Epithelial cell of esophagus (primary cell): ENCODE results near the gene EIF4E1B.
A peak's percentile ranks its signal among the peaks of the same experiment; 100 is the strongest.

Source experiments
- DNase-seq: peaks from one replicate; pipeline ENCODE4 v3.0.0; 2010; ENCODE audit warnings: low read depth
- H3K4me3 ChIP-seq: 2 replicates; pipeline ENCODE4 v1.5.1; 2011; ENCODE audit warnings: mild to moderate bottlenecking, low read length, control low read depth
- CTCF ChIP-seq: IDR thresholded peaks from 2 replicates; pipeline ENCODE4 v1.5.1; 2011; ENCODE audit warnings: low read depth, mild to moderate bottlenecking, low read length, control low read depth, inconsistent platforms; ENCODE audit not compliant: insufficient read depth; ENCODE audit errors: missing control alignments

The EIF4E1B gene

GRCh38 chr5:176646707-176647029, 16.2 kb downstream of the EIF4E1B start:
- no peak for DNase-seq
- TF ChIP-seq CTCF = no peak
- H3K4me3 ChIP-seq = peak overlapping the region; percentile 69

GRCh38 chr5:176647030-176647842, 16.8 kb downstream of the EIF4E1B start, which contains the start of gene TSPAN17:
Gene TSPAN17 (plus strand): TSS chr5:176647484. CDS start chr5:176647616, 132 bp downstream.
- no peak for TF ChIP-seq CTCF
- H3K4me3 ChIP-seq = peak within 1 kb of the TSS; percentile 69
- peak; percentile 99 for DNase-seq

- DNase-seq = peak; percentile 50
- TF ChIP-seq CTCF = no peak
- peak overlapping the region; percentile 69 for H3K4me3 ChIP-seq
These were observed 17.5 kb downstream of the EIF4E1B start for GRCh38 chr5:176647843-176648473.

GRCh38 chr5:176648474-176649194, 18.2 kb downstream of the EIF4E1B start:
- no peak for DNase-seq
- TF ChIP-seq CTCF = no peak
- peak overlapping the region; percentile 69 for H3K4me3 ChIP-seq

GRCh38 chr5:176650354-176650884, 19.9 kb downstream of the EIF4E1B start:
- H3K4me3 ChIP-seq = no peak overlapping the region
- no peak for TF ChIP-seq CTCF
- DNase-seq = no peak

- H3K4me3 ChIP-seq = no peak overlapping the region
- no peak for TF ChIP-seq CTCF
- no peak for DNase-seq
These were observed 21.1 kb downstream of the EIF4E1B start for GRCh38 chr5:176651472-176651980.
